ENCODE data around the gene PRDM12.
A peak's percentile ranks its signal among the peaks of the same experiment; 100 is the strongest.

PRDM12 gene

DNA sequence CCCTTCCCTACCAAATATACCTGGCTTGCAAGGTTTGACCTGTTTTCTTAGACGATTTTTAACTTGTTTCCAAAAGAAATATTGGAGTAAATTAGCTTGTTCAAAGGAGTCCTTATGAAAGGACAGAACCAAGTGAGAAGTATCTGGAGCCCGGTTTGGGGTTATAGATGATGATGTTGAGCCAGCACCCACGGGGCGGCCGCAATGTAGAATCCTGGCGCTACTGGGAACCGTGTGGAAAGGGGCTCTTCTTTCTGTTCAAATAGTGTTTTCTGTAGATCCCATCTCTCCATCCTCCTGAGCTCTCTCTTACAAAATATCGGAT lies 28.7 kb downstream of the PRDM12 start:
- H3K27me3 ChIP-seq (ENCODE audit: insufficient read depth, low read length): no peaks in the 10 kb centered on the region
- no peaks in the 10 kb centered on the region for H3K9me3 ChIP-seq (ENCODE audit: low read length)
- H3K4me3 ChIP-seq (ENCODE audit: low read length): peak overlapping the region; percentile 46
- peaks cover 18% of the 10 kb centered on the region for H3K4me1 ChIP-seq (ENCODE audit: insufficient read depth, low read length)
- peaks cover 26% of the 10 kb centered on the region for H3K36me3 ChIP-seq (ENCODE audit: insufficient read depth, low read length)
- peak overlapping the region; percentile 92 for H2AFZ ChIP-seq (ENCODE audit: low read depth, low read length)

DNA sequence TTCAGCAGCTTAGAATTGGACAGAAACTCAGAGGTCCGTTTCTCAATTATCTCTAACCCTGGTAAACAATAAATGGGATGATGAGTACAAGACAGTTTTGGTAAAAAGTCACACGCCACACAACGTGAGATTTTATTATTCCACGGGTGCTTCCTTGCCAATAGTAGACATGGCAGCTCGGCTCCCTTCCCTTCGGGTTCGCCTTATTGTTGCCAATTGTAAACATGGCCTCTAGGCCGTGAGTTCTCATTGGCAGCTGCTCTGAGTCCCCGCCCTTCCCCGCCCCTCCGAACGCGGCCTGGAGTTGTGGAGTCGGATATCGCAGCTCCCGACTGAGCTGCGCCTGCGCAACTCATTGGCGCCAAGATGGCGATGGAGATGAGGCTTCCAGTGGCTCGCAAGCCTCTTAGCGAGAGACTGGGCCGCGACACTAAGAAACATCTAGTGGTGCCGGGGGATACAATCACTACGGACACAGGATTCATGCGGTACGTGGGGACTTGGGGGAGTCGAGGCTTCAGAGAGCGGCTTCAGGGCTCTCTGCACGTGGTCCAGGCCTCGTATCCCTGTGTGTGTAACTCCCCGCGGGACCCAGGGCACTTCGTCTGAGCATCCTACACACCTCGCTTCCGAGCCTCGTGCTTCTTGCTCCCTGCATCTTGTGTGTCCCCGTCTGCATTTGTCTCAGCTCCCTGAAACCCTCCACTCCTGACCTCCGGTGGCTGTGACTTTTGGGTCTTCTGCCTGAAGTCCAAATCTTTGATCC lies 29.2 kb downstream of the PRDM12 start, which contains the start of gene EXOSC2:
EXOSC2 (plus strand) TSS at position 355 of the 766 bp plus-strand sequence; CDS start at position 367, 12 bp downstream.
- peaks cover 32% of the 10 kb centered on the region for H3K36me3 ChIP-seq (ENCODE audit: insufficient read depth, low read length)
- H3K4me3 ChIP-seq (ENCODE audit: low read length): peak within 1 kb of the TSS; percentile 61
- H2AFZ ChIP-seq (ENCODE audit: low read depth, low read length): peak within 1 kb of the TSS; percentile 92
- H3K4me1 ChIP-seq (ENCODE audit: insufficient read depth, low read length): peaks cover 21% of the 10 kb centered on the region
- no peaks in the 10 kb centered on the region for H3K27me3 ChIP-seq (ENCODE audit: insufficient read depth, low read length)
- H3K9me3 ChIP-seq (ENCODE audit: low read length): no peaks in the 10 kb centered on the region

DNA sequence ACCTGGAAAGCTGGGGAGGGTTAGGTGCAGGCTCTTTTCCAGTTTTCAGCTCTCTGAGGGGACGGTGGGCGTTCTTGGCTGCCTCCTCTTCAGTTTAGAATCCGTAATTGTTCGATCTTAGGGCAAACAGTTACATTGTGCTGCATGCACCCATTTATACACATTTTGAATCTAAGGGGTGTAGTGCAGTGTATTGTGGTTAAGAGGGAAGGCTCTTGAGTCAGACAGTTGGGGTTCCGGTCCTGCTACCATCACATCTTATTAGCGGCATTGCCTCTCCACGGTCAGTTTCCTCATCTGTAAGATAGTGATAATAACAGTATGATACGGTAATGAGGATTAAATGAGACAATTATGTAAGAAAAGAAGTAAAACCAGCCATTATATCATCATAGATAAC lies 29.8 kb downstream of the PRDM12 start:
- Histone ChIP-seq H2AFZ (ENCODE audit: low read depth, low read length) (no peak overlapping the region), H3K4me1 (ENCODE audit: insufficient read depth, low read length) (peaks cover 21% of the 10 kb centered on the region), H3K9me3 (ENCODE audit: low read length) (no peaks in the 10 kb centered on the region), H3K36me3 (ENCODE audit: insufficient read depth, low read length) (peaks cover 38% of the 10 kb centered on the region), H3K4me3 (ENCODE audit: low read length) (peak overlapping the region; percentile 61), H3K27me3 (ENCODE audit: insufficient read depth, low read length) (no peaks in the 10 kb centered on the region)

DNA sequence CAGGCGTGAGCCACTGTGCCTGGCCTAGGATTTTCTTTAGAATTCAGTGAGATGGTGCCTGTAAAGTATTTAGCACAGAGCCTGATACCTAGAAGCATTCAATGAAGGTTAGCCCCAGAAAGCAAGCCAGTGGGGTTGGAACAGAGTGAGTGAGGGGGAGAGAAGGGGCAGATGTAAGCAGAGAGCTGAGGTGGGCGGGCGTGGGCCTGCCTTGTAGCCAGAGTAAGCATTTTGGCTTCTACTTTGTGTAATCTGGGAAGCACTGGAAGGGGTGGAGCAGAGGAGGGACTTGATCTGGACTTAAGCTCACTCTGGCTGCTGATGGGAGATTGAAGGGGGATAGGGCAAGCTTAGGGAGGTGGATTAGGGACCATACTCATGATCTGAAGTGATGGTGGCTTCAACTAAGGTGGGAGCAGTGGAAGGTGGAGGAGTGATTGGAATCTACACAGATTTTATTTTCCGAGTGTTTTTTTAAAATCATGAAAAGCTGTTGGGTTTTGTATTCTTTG lies 31.8 kb downstream of the PRDM12 start:
- Histone ChIP-seq H3K36me3 (ENCODE audit: insufficient read depth, low read length) (peaks cover 51% of the 10 kb centered on the region), H2AFZ (ENCODE audit: low read depth, low read length) (no peak overlapping the region), H3K9me3 (ENCODE audit: low read length) (no peaks in the 10 kb centered on the region), H3K4me3 (ENCODE audit: low read length) (no peak overlapping the region), H3K27me3 (ENCODE audit: insufficient read depth, low read length) (no peaks in the 10 kb centered on the region), H3K4me1 (ENCODE audit: insufficient read depth, low read length) (peaks cover 19% of the 10 kb centered on the region)

DNA sequence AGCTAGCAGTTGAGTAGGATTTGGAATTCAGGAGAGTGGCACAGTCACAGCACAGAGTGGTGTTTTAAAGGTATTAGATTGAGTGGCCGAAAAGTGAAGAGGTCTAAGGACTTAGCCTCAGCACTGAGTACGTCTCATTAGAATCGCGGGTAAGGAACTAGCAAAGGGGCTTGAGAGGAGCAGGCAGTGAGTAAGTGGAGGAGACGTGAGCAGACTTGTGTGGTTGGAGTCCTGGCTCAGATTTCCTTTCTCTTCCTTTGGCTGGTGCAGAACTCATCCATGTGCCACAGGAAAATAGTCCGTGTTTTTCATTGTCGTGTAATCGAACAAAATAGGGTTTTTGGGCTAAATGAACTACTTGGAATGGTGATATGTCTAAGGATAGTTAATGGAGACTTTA lies 32.6 kb downstream of the PRDM12 start:
- H3K9me3 ChIP-seq (ENCODE audit: low read length): no peaks in the 10 kb centered on the region
- peaks cover 19% of the 10 kb centered on the region for H3K4me1 ChIP-seq (ENCODE audit: insufficient read depth, low read length)
- H2AFZ ChIP-seq (ENCODE audit: low read depth, low read length): no peak overlapping the region
- H3K4me3 ChIP-seq (ENCODE audit: low read length): no peak overlapping the region
- H3K27me3 ChIP-seq (ENCODE audit: insufficient read depth, low read length): no peaks in the 10 kb centered on the region
- H3K36me3 ChIP-seq (ENCODE audit: insufficient read depth, low read length): peaks cover 57% of the 10 kb centered on the region

DNA sequence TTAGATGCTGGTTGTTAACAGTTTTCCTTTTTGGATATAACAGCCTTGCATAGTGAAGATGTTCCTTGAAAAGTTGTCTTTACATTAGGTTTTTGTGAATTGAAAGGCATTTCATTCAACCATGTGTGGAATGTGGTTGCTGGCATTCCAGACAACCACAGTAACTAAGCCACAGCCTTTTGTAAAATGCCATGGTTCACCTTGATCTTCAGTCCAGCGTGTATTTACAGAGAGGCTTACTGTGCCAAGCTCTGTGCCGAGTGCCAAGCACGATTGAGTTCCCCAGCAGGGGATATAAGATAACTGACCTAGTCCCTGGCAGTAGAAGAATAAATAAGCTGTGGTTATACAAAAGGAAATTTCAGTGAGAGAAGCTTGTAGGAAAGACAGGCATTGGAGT lies 34.1 kb downstream of the PRDM12 start:
- H3K4me1 ChIP-seq (ENCODE audit: insufficient read depth, low read length): peaks cover 14% of the 10 kb centered on the region
- no peak overlapping the region for H2AFZ ChIP-seq (ENCODE audit: low read depth, low read length)
- no peaks in the 10 kb centered on the region for H3K27me3 ChIP-seq (ENCODE audit: insufficient read depth, low read length)
- H3K36me3 ChIP-seq (ENCODE audit: insufficient read depth, low read length): peaks cover 70% of the 10 kb centered on the region
- H3K9me3 ChIP-seq (ENCODE audit: low read length): no peaks in the 10 kb centered on the region
- H3K4me3 ChIP-seq (ENCODE audit: low read length): no peak overlapping the region

DNA sequence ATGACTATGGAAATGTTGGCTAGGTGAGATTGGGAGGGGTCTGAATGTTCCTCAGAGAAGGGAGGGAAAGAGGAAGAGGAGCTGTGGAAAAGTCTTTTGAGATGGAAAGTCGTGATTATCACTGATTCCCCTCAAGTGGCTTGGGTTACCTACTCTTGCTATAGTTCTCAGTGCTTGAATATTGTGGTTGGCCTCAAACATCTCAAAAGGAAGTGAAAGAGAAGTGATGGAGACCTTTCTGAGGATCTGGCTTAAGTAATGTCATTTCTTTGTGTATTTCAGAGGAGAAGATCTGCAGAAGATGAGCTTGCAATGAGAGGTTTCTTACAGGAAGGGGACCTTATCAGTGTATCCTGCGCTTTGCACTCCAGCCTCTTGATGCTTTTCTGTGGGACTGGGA lies 34.7 kb downstream of the PRDM12 start:
- no peak overlapping the region for H2AFZ ChIP-seq (ENCODE audit: low read depth, low read length)
- peaks cover 76% of the 10 kb centered on the region for H3K36me3 ChIP-seq (ENCODE audit: insufficient read depth, low read length)
- peaks cover 14% of the 10 kb centered on the region for H3K4me1 ChIP-seq (ENCODE audit: insufficient read depth, low read length)
- no peaks in the 10 kb centered on the region for H3K27me3 ChIP-seq (ENCODE audit: insufficient read depth, low read length)
- H3K9me3 ChIP-seq (ENCODE audit: low read length): no peaks in the 10 kb centered on the region
- H3K4me3 ChIP-seq (ENCODE audit: low read length): no peak overlapping the region

DNA sequence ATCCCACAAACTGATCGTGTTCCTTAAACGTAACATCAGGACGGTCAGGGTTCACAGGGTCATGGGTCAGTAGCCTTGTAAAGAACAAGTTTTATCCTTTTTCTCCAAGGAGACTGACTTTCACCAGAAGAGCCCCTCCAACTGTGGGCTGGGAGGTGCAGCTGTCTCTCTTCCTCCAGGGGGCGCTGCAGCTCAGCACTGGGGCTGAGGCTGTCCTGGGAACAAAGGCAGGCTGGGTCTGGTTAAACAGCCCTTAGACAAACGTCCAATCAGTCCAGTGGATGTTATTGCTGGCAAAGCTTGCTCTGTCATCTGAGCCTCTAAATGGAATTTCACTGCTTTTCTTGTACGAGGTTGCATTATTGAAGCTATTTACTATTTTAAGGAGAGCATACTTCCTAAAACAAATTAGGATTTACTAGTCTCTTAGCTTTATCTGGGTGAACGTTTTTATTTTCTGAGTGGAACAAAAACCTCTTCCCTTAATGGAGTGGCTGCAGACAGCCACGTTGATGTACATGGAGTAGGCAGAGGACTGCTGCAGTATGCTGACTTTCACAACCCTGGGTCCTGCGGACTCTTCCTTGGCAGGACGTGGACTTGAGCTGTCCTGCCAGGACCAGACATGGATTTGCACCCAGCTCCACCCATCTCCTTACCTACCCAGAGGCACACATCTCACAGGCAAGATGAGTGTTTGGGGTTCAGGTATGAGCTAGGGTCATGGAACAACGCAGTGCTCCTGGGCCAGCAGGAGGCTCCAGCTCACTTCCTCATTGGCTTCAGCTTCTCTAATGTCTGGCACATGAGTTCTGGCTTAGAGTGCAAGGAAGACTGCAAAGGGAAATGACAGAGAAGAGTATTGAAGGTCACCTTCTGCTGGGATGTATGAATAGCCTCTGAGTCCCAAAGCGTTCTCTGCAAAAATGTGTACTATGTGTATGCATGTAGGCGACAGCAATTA lies 36.9 kb downstream of the PRDM12 start:
- no peak overlapping the region for H3K4me3 ChIP-seq (ENCODE audit: low read length)
- no peaks in the 10 kb centered on the region for H3K9me3 ChIP-seq (ENCODE audit: low read length)
- peaks cover 4% of the 10 kb centered on the region for H3K4me1 ChIP-seq (ENCODE audit: insufficient read depth, low read length)
- peaks cover 74% of the 10 kb centered on the region for H3K36me3 ChIP-seq (ENCODE audit: insufficient read depth, low read length)
- no peak overlapping the region for H2AFZ ChIP-seq (ENCODE audit: low read depth, low read length)
- H3K27me3 ChIP-seq (ENCODE audit: insufficient read depth, low read length): no peaks in the 10 kb centered on the region

DNA sequence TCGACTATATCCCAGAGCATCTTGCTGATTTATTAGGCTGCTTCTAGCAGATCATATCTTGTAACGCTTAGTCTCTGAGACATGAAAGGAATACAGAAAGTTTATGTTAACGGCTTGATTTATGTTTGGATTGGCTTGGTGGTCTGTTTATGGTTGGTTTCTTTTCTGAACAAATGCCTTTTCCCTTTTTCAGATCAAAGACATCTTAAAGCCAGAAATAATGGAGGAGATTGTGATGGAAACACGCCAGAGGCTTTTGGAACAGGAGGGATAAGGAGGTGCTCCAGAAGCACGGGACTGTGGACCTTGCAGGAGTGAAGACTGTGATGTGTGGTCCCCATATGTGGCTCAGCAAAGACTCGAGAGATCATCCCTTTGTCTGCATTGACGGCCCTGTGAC lies 39.1 kb downstream of the PRDM12 start:
- Histone ChIP-seq H3K9me3 (ENCODE audit: low read length) (no peaks in the 10 kb centered on the region), H3K27me3 (ENCODE audit: insufficient read depth, low read length) (no peaks in the 10 kb centered on the region), H3K4me3 (ENCODE audit: low read length) (no peak overlapping the region), H2AFZ (ENCODE audit: low read depth, low read length) (no peak overlapping the region), H3K4me1 (ENCODE audit: insufficient read depth, low read length) (no peaks in the 10 kb centered on the region), H3K36me3 (ENCODE audit: insufficient read depth, low read length) (peaks cover 56% of the 10 kb centered on the region)

DNA sequence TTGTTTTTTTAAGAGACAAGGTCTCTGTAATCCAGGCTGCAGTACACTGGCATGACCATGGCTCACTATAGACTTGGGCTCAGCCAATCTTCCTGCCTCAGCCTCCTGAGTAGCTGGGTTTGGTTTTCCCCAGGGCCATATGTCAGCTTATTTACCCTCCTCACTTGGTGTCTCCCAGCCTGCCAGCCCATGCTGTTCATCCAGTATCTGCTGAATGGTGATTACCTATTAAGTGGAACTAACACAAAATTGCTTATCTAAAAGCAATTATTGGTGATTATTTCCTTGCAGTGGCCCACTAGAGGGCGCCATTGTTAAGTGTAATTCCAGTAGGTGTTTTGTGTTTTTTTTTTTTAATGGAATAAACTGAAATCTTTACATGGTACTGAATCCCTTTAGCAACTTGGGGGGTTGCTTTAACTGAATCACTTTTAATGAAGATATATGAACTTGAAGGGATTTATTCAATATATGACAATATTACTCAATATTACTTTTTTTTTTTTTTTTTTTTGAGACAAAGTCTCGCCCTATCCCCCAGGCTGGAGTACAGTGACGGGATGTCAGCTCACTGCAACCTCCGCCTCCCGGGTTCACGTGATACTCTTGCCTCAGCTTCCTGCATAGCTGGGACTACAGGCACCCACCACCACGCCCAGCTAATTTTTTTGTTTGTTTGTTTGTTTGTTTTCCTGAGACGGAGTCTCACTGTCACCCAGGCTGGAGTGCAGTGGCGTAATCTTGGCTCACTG lies 43.0 kb downstream of the PRDM12 start:
- H3K9me3 ChIP-seq (ENCODE audit: low read length): no peaks in the 10 kb centered on the region
- H3K4me1 ChIP-seq (ENCODE audit: insufficient read depth, low read length): no peaks in the 10 kb centered on the region
- peaks cover 25% of the 10 kb centered on the region for H3K36me3 ChIP-seq (ENCODE audit: insufficient read depth, low read length)
- no peaks in the 10 kb centered on the region for H3K27me3 ChIP-seq (ENCODE audit: insufficient read depth, low read length)
- H3K4me3 ChIP-seq (ENCODE audit: low read length): no peak overlapping the region
- H2AFZ ChIP-seq (ENCODE audit: low read depth, low read length): no peak overlapping the region

DNA sequence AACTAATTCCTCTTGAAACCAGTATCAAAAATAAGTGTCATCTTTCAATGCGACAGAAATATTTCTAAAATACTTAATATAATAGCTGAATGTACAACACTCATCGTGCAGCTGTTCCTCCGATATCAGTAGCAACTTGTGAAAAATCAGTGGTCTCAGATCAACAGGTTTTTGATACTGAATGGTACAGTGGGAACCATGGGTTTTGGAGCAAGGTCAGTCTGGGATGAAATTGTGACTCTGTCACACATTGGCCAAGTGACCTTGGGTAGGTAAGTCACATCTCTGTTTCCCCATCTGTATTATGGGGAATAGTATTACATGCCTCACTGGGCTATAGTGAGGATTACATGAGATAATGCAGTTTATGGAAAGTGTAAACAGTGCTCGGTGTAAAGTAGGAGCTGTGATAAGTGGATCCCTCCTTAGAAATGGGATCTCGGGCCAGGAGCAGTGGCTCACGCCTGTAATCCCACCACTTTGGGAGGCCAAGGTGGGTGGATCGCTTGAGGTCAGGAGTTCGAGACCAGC lies 46.5 kb downstream of the PRDM12 start:
- Histone ChIP-seq H3K4me3 (ENCODE audit: low read length) (no peak overlapping the region), H3K4me1 (ENCODE audit: insufficient read depth, low read length) (peaks cover 20% of the 10 kb centered on the region), H2AFZ (ENCODE audit: low read depth, low read length) (no peak overlapping the region), H3K27me3 (ENCODE audit: insufficient read depth, low read length) (no peaks in the 10 kb centered on the region), H3K36me3 (ENCODE audit: insufficient read depth, low read length) (no peaks in the 10 kb centered on the region), H3K9me3 (ENCODE audit: low read length) (no peaks in the 10 kb centered on the region)

DNA sequence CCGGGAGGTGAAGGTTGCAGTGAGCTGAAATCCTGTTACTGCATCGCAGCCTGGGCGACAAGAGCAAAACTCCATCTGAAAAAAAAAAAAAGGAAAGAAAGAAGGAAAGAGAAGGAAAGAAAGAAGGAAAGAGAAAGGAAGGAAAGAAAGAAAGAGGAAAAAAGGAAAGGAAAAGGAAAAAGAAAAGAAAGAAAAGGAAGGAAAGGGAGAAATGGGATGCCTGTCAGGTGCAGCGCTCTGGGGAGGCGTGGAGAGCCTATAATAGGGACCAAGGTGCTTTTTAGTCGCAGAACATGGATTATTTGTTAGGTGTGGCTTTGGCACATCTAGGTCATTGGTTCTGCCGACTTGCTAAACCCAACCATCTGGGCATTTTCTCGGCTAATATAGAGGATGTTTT lies 47.1 kb downstream of the PRDM12 start:
- H3K27me3 ChIP-seq (ENCODE audit: insufficient read depth, low read length): no peaks in the 10 kb centered on the region
- no peaks in the 10 kb centered on the region for H3K36me3 ChIP-seq (ENCODE audit: insufficient read depth, low read length)

More for the DNA sequence above, 47.1 kb downstream of the PRDM12 start:
- H3K4me3 ChIP-seq (ENCODE audit: low read length): no peak overlapping the region
- peaks cover 20% of the 10 kb centered on the region for H3K4me1 ChIP-seq (ENCODE audit: insufficient read depth, low read length)
- H2AFZ ChIP-seq (ENCODE audit: low read depth, low read length): no peak overlapping the region
- no peaks in the 10 kb centered on the region for H3K9me3 ChIP-seq (ENCODE audit: low read length)

Measured in neuron (in vitro differentiated cells).